Transverse colon (tissue), 3 donors: ENCODE results near the gene ZFHX3.

Experiments
- EP300 ChIP-seq: sonication (generic); formaldehyde crosslinking; IDR thresholded peaks from one replicate; pipeline ENCODE4 v1.6.1; 2017; ENCODE audit warnings: antibody characterized with exemption, low read depth
- POLR2A ChIP-seq: fragments of 450-650 bp; IDR thresholded peaks from one replicate; pipeline ENCODE4 v1.6.1; 2016; ENCODE audit warnings: antibody characterized with exemption, mild to moderate bottlenecking, moderate library complexity
- TF ChIP-seq, protein P1 (sequence below), 5 experiments: fragments of 200-600 bp in 3 of 5; fragments of 450-650 bp in 2 of 5; sonication (generic) in 3 of 5; IDR thresholded peaks; 1 replicate in 2 of 5; 2 replicates in 3 of 5; pipeline ENCODE4 v1.5.1; 2016 to 2017; ENCODE audit warnings: antibody characterized with exemption in 5 of 5, inconsistent platforms in 3 of 5, mild to moderate bottlenecking in 2 of 5, moderate library complexity in 1 of 5

DNA sequence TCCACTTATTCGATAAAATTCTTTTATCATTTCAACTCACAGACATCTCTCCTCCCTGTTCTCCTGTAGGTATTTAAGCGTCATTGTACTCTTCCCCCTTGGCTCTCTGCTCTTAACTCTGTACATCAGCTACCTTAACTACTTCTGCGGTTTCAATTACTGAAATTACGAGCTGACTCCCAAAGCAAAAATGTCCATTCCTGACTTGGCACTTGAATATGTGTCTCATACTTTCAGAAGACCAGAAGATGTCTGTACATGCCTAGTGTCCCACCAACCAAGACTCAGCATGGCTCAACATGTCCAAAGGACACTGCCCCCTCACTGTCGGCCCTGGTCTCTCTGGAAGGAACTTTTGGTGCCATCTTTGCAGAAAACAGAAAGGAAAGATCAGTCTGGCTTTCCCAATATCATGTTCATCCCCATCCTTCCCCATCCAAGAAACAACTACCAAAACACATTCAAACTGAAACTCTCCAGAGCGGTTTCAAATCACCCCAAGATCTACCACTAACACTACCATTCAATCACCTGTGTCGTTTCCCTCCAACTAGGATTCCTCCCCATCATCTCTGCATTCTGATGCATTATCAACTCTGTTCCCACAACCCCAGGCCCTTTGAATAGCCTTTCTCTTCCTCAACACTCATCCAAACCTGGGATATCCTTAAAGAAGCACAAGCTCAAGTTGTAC lies 74.9 kb downstream of the ZFHX3 start:
- TF ChIP-seq, protein P1, sequence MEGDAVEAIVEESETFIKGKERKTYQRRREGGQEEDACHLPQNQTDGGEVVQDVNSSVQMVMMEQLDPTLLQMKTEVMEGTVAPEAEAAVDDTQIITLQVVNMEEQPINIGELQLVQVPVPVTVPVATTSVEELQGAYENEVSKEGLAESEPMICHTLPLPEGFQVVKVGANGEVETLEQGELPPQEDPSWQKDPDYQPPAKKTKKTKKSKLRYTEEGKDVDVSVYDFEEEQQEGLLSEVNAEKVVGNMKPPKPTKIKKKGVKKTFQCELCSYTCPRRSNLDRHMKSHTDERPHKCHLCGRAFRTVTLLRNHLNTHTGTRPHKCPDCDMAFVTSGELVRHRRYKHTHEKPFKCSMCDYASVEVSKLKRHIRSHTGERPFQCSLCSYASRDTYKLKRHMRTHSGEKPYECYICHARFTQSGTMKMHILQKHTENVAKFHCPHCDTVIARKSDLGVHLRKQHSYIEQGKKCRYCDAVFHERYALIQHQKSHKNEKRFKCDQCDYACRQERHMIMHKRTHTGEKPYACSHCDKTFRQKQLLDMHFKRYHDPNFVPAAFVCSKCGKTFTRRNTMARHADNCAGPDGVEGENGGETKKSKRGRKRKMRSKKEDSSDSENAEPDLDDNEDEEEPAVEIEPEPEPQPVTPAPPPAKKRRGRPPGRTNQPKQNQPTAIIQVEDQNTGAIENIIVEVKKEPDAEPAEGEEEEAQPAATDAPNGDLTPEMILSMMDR (IDR thresholded peaks at IDR 0.05), result no peak
- TF ChIP-seq POLR2A (no peak), EP300 (no peak)
